ENCODE results near the gene RAB11FIP3. TPM values are rescaled to one million over a fixed set of nuclear protein-coding genes. Genes with fewer than 3 reads are reported as not detected.

RAB11FIP3 gene
- total and polyA plus RNA-seq, 8 donors, result 28.1 to 64.0 (median 54.0) TPM

- no peak overlapping the region for H3K27ac ChIP-seq
- no peaks in the 10 kb centered on the region for H3K27me3 ChIP-seq
- no peak for TF ChIP-seq CTCF (IDR thresholded peaks at IDR 0.05)
- H3K9me3 ChIP-seq, result no peaks in the 10 kb centered on the region
- no peaks in the 10 kb centered on the region for H3K4me1 ChIP-seq
- no peak for ATAC-seq
- H3K36me3 ChIP-seq, result peaks cover 0 to 19% of the 10 kb centered on the region in 2 donors
- intact Hi-C loops (cut with DNase I), result no loop called here
- H3K4me3 ChIP-seq, result no peak overlapping the region
- DNase-seq, result no peak
Measured at GRCh38 chr16:507996-508395, 82.5 kb downstream of the RAB11FIP3 start.

GRCh38 chr16:508884-509736 lies 83.7 kb downstream of the RAB11FIP3 start:
- Histone ChIP-seq H3K4me3 (no peak overlapping the region), H3K4me1 (no peaks in the 10 kb centered on the region), H3K9me3 (no peaks in the 10 kb centered on the region), H3K36me3 (peaks cover 0 to 19% of the 10 kb centered on the region in 2 donors), H3K27ac (no peak overlapping the region), H3K27me3 (no peaks in the 10 kb centered on the region)
- ATAC-seq, result no peak
- no peak for TF ChIP-seq CTCF (IDR thresholded peaks at IDR 0.05)
- no peak for DNase-seq
- intact Hi-C loops (cut with DNase I), result no loop called here

GRCh38 chr16:510066-510825 lies 84.8 kb downstream of the RAB11FIP3 start:
- intact Hi-C loops (cut with DNase I), result no loop called here
- Histone ChIP-seq H3K9me3 (no peaks in the 10 kb centered on the region), H3K27me3 (no peaks in the 10 kb centered on the region), H3K36me3 (peaks cover 0 to 21% of the 10 kb centered on the region in 2 donors), H3K4me3 (no peak overlapping the region), H3K27ac (no peak overlapping the region), H3K4me1 (no peaks in the 10 kb centered on the region)
- ATAC-seq (no peak), DNase-seq (no peak)
- TF ChIP-seq CTCF (IDR thresholded peaks at IDR 0.05), result no peak

- no peak overlapping the region for H3K4me3 ChIP-seq
- TF ChIP-seq CTCF (IDR thresholded peaks at IDR 0.05), result no peak
- H3K9me3 ChIP-seq, result no peaks in the 10 kb centered on the region
- no peaks in the 10 kb centered on the region for H3K27me3 ChIP-seq
- intact Hi-C loops (cut with DNase I), result no loop called here
- peaks cover 0 to 26% of the 10 kb centered on the region in 2 donors for H3K36me3 ChIP-seq
- no peak overlapping the region for H3K27ac ChIP-seq
- H3K4me1 ChIP-seq, result no peaks in the 10 kb centered on the region
- ATAC-seq (no peak), DNase-seq (no peak)
Measured at GRCh38 chr16:512802-513201, 87.4 kb downstream of the RAB11FIP3 start.

- no peaks in the 10 kb centered on the region for H3K27me3 ChIP-seq
- TF ChIP-seq CTCF (IDR thresholded peaks at IDR 0.05), result no peak
- no peaks in the 10 kb centered on the region for H3K4me1 ChIP-seq
- no peak overlapping the region for H3K4me3 ChIP-seq
- no peak overlapping the region for H3K27ac ChIP-seq
- H3K36me3 ChIP-seq, result peaks cover 0 to 28% of the 10 kb centered on the region in 2 donors
- H3K9me3 ChIP-seq, result no peaks in the 10 kb centered on the region
- DNase-seq (no peak), ATAC-seq (no peak)
- intact Hi-C loops (cut with DNase I), result no loop called here
Measured at GRCh38 chr16:513950-514349, 88.5 kb downstream of the RAB11FIP3 start.
